Caco-2 (cell line): ENCODE measurements around the gene DCDC1. TPM values are rescaled to one million over a fixed set of nuclear protein-coding genes. Genes with fewer than 3 reads are reported as not detected.

Experiments
- BruUV-seq: library from RNA; stranded (reverse); fragments of 400-500 nt; replicated peaks from 2 replicates; lab custom pipeline; 2021; lab: Mats Ljungman, UMichigan
- CTCF ChIA-PET: fragments of 300-600 bp; sonication (Branson Sonifier 250); formaldehyde crosslinking; loops from one replicate; lab custom pipeline; 2022; ENCODE audit warnings: antibody characterized with exemption; lab: Charles Lee
- POLR2A ChIA-PET: fragments of 300-600 bp; sonication (Branson Sonifier 250); formaldehyde crosslinking; loops from one replicate; lab custom pipeline; 2022; ENCODE audit warnings: antibody characterized with exemption; lab: Charles Lee
- DNase-seq, 2 experiments: peaks; one replicate each; pipeline versions ENCODE4 v3.0.0 to v3.0.0-alpha.2; 2020 to 2022
- H3K27me3 ChIP-seq: replicated peaks from 2 replicates; pipeline ENCODE4 v1.6.0; 2011; ENCODE audit warnings: low read length; ENCODE audit not compliant: control insufficient read depth, insufficient read depth
- H3K36me3 ChIP-seq: 2 replicates; pipeline ENCODE4 v1.5.1; 2011; ENCODE audit warnings: low read length; ENCODE audit not compliant: control insufficient read depth, insufficient read depth
- H3K4me1 ChIP-seq: fragments of 250-450 bp; sonication (Bioruptor Pico); 2 replicates; pipeline ENCODE4 v1.5.1; 2020; ENCODE audit warnings: mild to moderate bottlenecking
- H3K4me3 ChIP-seq: 2 replicates; pipeline ENCODE4 v1.5.1; 2011; ENCODE audit warnings: low read depth, mild to moderate bottlenecking, control low read depth, low read length
- H3K9me3 ChIP-seq: fragments of 250-450 bp; sonication (Bioruptor Pico); 2 replicates; pipeline ENCODE4 v1.5.1; 2020; ENCODE audit warnings: mild to moderate bottlenecking, moderate library complexity
- H3K27ac Mint-ChIP-seq: one replicate; pipeline ENCODE4 v1.8.0; 2022; ENCODE audit warnings: mixed read lengths; ENCODE audit not compliant: unreplicated experiment
- H3K27me3 Mint-ChIP-seq: one replicate; pipeline ENCODE4 v1.8.0; 2022; ENCODE audit warnings: mixed read lengths; ENCODE audit not compliant: insufficient read depth, unreplicated experiment
- H3K36me3 Mint-ChIP-seq: one replicate; pipeline ENCODE4 v1.8.0; 2022; ENCODE audit warnings: mild to moderate bottlenecking, mixed read lengths; ENCODE audit not compliant: insufficient read depth, unreplicated experiment
- H3K4me1 Mint-ChIP-seq: one replicate; pipeline ENCODE4 v1.8.0; 2022; ENCODE audit warnings: low read depth, mixed read lengths; ENCODE audit not compliant: unreplicated experiment
- H3K4me3 Mint-ChIP-seq: one replicate; pipeline ENCODE4 v1.8.0; 2022; ENCODE audit warnings: mild to moderate bottlenecking, moderate library complexity, mixed read lengths; ENCODE audit not compliant: unreplicated experiment
- H3K9me3 Mint-ChIP-seq: one replicate; pipeline ENCODE4 v1.8.0; 2022; ENCODE audit warnings: mixed read lengths; ENCODE audit not compliant: unreplicated experiment
- intact Hi-C: fragments of 100-400 bp; cut with micrococcal nuclease; formaldehyde crosslinking; loops from one replicate; pipeline ENCODE4 v1.10.0; 2022; ENCODE audit not compliant: unreplicated experiment
- total RNA-seq: library from RNA; stranded (reverse); gene quantifications from 2 replicates; pipeline ENCODE4 v1.2.3, GENCODE V29; 2022
- TF ChIP-seq, protein P1 (sequence below), 2 experiments: fragments of 200-600 bp in 1 of 2; IDR thresholded peaks; 1 replicate in 1 of 2; 2 replicates in 1 of 2; pipeline versions ENCODE4 v1.5.1 to v1.8.0; 2011 to 2022; ENCODE audit warnings: antibody characterized with exemption in 1 of 2, control low read depth in 1 of 2, inconsistent platforms in 1 of 2, low read depth in 1 of 2, low read length in 1 of 2, mild to moderate bottlenecking in 1 of 2, moderate library complexity in 1 of 2; ENCODE audit not compliant: insufficient read depth in 1 of 2, severe bottlenecking in 1 of 2, unreplicated experiment in 1 of 2

Gene DCDC1
- total RNA-seq, 1 experiment from 2014 or later = not detected

DNA sequence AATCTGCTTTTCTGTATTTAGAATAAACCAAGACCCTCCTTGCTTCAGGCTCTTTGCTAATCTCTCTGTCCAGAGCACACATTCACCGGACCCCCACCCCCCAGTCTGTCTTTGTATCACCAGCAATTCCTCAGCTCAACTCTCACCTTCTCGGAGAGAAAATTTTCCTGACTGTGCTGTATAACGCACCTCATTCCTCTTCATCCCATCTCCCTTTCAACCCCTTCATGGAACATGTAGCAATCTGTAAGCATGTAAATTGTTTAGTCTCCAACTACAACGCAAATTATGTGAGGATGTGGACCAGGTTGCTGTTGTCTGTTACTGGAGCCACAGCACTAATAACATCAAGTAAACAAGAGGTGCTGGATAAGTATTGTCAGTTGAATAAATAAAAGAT, 349.8 kb downstream of the DCDC1 start:
- H3K4me3 ChIP-seq = no peak overlapping the region
- intact Hi-C loops = no loop called here
- TF ChIP-seq, protein P1, sequence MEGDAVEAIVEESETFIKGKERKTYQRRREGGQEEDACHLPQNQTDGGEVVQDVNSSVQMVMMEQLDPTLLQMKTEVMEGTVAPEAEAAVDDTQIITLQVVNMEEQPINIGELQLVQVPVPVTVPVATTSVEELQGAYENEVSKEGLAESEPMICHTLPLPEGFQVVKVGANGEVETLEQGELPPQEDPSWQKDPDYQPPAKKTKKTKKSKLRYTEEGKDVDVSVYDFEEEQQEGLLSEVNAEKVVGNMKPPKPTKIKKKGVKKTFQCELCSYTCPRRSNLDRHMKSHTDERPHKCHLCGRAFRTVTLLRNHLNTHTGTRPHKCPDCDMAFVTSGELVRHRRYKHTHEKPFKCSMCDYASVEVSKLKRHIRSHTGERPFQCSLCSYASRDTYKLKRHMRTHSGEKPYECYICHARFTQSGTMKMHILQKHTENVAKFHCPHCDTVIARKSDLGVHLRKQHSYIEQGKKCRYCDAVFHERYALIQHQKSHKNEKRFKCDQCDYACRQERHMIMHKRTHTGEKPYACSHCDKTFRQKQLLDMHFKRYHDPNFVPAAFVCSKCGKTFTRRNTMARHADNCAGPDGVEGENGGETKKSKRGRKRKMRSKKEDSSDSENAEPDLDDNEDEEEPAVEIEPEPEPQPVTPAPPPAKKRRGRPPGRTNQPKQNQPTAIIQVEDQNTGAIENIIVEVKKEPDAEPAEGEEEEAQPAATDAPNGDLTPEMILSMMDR (IDR thresholded peaks at IDR 0.05; ENCODE audit: insufficient read depth in 1 of 2, low read depth in 1 of 2, low read length in 1 of 2, severe bottlenecking in 1 of 2, unreplicated experiment in 1 of 2) = no peak
- Mint-ChIP-seq H3K9me3 (no peaks in the 10 kb centered on the region), H3K4me3 (no peak overlapping the region), H3K4me1 (no peaks in the 10 kb centered on the region), H3K27ac (no peak overlapping the region), H3K36me3 (no peaks in the 10 kb centered on the region), H3K27me3 (peaks cover 10% of the 10 kb centered on the region)
- no peaks in the 10 kb centered on the region for H3K36me3 ChIP-seq
- no peak for DNase-seq
- POLR2A ChIA-PET = no interaction called here
- H3K4me1 ChIP-seq = no peaks in the 10 kb centered on the region
- CTCF ChIA-PET = no interaction called here
- H3K9me3 ChIP-seq = no peaks in the 10 kb centered on the region
- BruUV-seq = no TSS peak
- no peaks in the 10 kb centered on the region for H3K27me3 ChIP-seq

DNA sequence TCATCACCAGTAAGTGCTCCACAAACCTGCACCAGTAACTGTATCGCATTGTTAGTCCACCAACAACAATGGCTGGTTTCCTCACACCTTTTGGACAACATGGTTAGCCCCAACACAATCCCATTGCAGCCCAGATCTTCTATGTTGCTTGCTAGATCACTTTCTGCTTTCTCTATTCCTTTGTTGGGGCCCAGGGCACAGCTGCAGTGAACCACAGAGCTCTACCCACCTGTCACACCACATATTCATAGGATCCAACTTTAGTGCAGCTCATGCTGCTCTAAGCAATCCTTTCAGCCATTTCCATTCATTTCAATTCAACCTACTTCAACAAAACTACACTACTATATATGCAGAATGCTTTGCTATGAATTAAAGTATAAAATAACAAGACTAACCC, 364.3 kb downstream of the DCDC1 start:
- intact Hi-C loops = no loop called here
- Mint-ChIP-seq H3K4me3 (no peak overlapping the region), H3K9me3 (no peaks in the 10 kb centered on the region)

DNA sequence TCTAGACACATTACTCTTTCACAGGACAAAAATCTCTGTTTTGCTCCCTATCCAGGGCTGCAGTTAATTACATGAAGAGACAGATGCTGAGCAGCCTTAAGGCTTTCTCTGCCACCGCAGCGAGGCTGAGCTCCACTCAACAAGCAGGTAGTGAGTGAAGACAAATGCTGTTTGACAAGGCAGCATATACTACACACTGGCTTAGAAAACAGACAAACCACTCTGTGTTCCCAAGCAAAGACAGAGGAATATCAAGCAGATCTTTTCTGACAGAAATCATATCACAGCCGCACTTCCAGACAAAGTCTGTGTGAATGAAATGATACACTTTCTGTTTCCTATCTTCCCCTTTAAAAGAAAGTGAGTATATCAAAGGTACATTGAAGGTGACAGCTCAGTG, 368.1 kb downstream of the DCDC1 start:
- H3K27me3 Mint-ChIP-seq = peaks cover 7% of the 10 kb centered on the region
- ChIA-PET POLR2A (no interaction called here), CTCF (no interaction called here)
- Histone ChIP-seq H3K4me3 (no peak overlapping the region), H3K36me3 (no peaks in the 10 kb centered on the region), H3K4me1 (no peaks in the 10 kb centered on the region), H3K9me3 (no peaks in the 10 kb centered on the region), H3K27me3 (no peaks in the 10 kb centered on the region)
- TF ChIP-seq, protein P1 (IDR thresholded peaks at IDR 0.05; ENCODE audit: insufficient read depth in 1 of 2, low read depth in 1 of 2, low read length in 1 of 2, severe bottlenecking in 1 of 2, unreplicated experiment in 1 of 2) = no peak
- no peak overlapping the region for H3K27ac Mint-ChIP-seq
- no TSS peak for BruUV-seq
- intact Hi-C loops = no loop called here
- no peaks in the 10 kb centered on the region for H3K36me3 Mint-ChIP-seq
- no peak overlapping the region for H3K4me3 Mint-ChIP-seq
- DNase-seq = no peak
- H3K9me3 Mint-ChIP-seq = no peaks in the 10 kb centered on the region
- no peaks in the 10 kb centered on the region for H3K4me1 Mint-ChIP-seq

More for the DNA sequence above, 364.3 kb downstream of the DCDC1 start:
- Histone ChIP-seq H3K4me3 (no peak overlapping the region), H3K9me3 (no peaks in the 10 kb centered on the region), H3K27me3 (no peaks in the 10 kb centered on the region), H3K4me1 (no peaks in the 10 kb centered on the region), H3K36me3 (no peaks in the 10 kb centered on the region)
- Mint-ChIP-seq H3K27ac (no peak overlapping the region), H3K36me3 (no peaks in the 10 kb centered on the region), H3K27me3 (peaks cover 8% of the 10 kb centered on the region), H3K4me1 (no peaks in the 10 kb centered on the region)
- no peak for DNase-seq
- POLR2A ChIA-PET = no interaction called here
- BruUV-seq = no TSS peak
- CTCF ChIA-PET = no interaction called here
- TF ChIP-seq, protein P1 (IDR thresholded peaks at IDR 0.05; ENCODE audit: insufficient read depth in 1 of 2, low read depth in 1 of 2, low read length in 1 of 2, severe bottlenecking in 1 of 2, unreplicated experiment in 1 of 2) = no peak
